Measurements from ENCODE around the gene PRSS53.

DNA sequence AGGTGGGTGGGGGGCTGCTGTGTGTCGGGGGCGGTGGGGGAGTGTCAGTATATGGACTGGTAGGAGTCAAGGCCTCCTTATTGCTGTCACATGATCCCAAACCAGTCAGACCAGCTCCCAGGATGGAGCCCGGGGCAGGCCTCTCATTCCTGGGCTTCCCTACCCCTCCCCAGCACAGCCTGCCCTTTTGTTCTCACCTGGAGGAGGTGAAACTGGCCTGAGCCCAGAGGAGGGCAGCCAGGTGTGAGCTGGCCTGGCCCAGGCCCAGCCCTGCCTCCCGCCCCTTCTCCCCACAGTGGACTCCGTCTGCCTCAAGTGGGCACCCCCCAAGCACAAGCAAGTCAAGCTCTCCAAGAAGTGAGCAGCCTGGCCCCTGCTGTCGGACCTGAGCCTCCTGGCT, 42.2 kb upstream of the PRSS53 start:
- TF ChIP-seq, protein P1, sequence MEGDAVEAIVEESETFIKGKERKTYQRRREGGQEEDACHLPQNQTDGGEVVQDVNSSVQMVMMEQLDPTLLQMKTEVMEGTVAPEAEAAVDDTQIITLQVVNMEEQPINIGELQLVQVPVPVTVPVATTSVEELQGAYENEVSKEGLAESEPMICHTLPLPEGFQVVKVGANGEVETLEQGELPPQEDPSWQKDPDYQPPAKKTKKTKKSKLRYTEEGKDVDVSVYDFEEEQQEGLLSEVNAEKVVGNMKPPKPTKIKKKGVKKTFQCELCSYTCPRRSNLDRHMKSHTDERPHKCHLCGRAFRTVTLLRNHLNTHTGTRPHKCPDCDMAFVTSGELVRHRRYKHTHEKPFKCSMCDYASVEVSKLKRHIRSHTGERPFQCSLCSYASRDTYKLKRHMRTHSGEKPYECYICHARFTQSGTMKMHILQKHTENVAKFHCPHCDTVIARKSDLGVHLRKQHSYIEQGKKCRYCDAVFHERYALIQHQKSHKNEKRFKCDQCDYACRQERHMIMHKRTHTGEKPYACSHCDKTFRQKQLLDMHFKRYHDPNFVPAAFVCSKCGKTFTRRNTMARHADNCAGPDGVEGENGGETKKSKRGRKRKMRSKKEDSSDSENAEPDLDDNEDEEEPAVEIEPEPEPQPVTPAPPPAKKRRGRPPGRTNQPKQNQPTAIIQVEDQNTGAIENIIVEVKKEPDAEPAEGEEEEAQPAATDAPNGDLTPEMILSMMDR (IDR thresholded peaks at IDR 0.05) = no peak
- TF ChIP-seq POLR2A (IDR thresholded peaks at IDR 0.05) = no peak

Data from lower leg skin (tissue), 3 donors.